ENCODE data around the gene USP49.
A peak's percentile ranks its signal among the peaks of the same experiment; 100 is the strongest.
"Not testable (repeated sequence)": the region's sequence is repeated elsewhere in the genome, so short reads cannot be mapped to it uniquely, and the experiment has no call there.

USP49 gene

DNA sequence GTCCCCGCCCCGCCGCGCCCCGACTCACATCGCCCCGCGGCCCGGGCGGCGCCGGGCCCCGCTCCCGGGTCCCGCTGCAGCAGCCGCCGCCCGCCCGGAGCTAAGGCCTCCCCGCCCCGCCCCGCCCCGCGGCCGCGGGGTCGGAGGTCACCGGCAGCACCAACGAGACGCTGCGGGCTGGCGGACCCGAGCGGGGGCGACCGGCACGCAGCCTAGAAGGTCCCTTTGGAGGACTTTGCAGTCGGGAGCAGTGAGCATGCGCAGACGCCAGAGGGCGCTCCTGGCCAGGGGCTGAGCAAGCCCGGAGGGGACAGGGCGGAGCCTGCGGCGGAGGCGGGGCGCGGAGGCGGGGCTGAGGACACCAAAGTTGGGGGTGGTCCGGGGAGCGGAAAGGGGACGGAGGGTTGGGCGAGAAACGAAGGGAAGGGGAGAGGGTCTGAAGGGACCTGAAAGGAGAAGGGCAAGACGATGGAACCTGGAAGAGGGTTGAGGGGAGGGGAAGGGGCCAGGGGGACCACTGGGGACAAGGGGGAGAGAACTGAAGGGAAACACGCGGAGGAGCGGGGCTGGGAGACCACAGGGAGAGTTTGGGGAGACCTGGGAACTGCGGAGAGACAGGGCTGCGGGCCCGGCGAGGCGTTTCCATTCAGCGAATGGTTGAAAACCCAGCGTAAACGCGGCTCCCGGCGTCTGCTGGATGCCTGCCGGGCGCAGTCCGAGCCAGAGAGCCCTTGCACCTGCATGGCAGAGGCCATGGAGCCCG is 115.2 kb downstream of the USP49 start, which contains the start of gene FRS3:
Gene FRS3, minus strand, starts transcription at position 113 of the 763 bp plus-strand sequence. CDS start 2,913 bp downstream, outside the sequence.
- peak; percentile 98 for DNase-seq (ENCODE audit: low spot score)

DNA sequence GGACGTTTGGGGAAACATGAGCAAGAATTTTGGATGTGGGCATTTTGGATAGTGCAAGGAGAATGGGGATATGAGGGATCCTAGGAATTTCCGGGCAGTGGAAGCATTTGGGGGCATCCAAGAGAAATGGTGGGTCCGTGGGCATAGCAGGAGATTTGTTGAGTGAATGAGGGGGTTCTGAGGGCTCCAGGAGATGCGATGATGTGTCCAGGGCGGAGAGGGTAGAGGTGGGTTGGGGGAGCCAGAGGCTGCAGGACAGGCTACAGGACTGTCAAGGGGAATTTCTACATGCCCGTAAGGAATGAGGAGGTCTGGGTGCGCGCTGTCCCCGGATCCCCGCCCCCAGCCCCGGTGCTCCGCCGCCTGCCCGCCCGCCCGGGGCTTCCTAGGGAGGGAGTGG is 115.8 kb downstream of the USP49 start:
- DNase-seq (ENCODE audit: low spot score) = no peak

DNA sequence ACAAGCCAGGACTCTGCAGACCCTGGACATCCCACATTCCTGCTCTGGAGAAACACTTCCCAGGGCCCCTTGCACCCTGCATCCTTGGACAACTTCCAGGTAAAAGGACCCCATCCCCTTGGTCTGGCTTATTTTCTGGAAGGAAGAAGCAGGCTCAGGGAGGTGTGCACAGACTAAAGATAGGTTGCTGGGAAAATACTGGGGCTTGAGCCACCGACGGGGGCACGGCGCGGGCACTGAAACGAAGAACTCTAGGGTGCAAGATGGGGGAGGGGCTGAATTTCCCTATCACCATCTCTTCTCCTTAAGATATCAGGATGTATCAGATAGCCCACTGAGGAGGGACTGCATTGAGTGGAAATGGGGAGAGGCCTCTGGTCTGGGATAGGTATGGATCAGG is 116.3 kb downstream of the USP49 start:
- no peak for DNase-seq (ENCODE audit: low spot score)

DNA sequence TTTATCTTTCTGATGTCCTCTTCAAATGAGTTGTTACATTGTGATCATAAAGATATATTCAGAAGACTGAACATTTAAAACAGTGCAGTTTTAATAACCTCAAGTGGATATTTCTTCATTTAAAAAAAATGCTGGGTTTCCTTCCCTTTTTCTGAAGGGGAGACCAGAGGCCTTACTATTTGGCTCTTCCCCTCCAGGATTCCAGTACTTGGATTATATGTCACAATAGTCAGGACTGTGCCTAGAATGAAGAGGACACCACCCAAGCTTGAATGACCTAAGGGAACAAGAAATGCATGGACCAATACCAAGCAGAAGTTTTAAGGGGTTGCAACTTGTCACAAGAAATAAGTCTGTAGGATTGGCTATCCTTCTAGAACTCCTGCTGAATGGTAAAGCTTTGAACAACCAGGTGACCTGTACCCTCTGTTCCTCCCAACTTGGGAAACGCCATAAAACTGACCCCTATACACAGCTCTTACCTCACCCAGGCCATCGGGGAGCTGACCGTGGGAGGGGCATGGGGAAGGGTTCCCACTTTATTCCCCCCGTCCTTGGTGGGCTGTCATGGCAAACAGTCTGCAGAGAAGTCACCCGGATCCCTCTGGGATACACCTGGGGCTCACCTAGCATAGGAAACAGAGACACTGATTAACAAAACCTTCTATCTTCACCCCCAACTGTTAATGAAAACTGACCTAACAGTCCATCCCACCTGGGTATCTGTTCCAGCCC is 117.5 kb downstream of the USP49 start:
- DNase-seq (ENCODE audit: low spot score) = no peak

DNA sequence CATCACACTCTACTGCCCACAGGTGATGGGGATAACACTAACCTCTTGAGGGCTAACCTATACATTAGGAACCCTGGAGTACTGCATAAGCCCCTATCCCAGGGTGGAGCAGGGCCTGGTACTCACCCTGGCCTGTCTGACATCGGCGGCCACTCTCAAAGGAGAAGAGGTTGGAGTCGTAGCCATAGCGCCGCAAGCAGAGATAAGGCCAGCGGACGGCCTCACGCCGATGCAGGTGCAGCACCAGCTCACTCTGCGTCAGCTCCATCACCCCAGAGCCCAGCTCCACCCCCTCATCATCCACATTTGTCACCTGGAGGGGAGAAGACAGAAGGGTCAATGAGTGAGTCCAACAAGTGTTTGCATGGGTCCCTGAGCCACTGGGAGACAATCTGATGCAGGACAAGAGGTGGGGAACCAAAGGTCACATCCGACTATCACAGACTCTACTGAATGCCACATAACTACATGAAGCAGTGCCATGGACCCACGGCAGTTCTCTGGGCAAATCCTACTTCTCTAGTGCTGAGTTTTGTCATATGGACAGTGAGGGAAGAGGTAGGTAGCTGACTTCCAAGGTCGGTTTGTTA is 119.8 kb downstream of the USP49 start:
- DNase-seq (ENCODE audit: low spot score) = no peak

DNA sequence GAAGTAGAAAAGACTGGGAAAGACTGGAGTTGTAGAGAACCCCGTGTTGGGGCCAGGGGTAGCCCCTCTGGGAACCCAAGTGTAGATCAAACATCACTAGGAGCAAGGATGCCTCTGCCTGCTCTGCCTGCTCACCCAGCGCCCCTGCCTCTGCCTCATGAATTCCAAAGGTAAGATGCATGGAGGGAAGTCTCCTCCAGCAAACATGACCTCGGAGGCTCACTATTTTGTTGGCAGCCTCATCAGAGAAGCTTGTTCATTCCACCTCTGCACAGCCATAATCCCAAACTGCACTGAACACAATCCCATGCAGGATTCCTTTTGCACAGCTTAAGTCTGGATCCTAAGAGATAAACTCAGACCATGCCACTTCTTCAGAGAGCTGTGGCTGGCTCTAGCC is 120.3 kb downstream of the USP49 start:
- no peak for DNase-seq (ENCODE audit: low spot score)

DNA sequence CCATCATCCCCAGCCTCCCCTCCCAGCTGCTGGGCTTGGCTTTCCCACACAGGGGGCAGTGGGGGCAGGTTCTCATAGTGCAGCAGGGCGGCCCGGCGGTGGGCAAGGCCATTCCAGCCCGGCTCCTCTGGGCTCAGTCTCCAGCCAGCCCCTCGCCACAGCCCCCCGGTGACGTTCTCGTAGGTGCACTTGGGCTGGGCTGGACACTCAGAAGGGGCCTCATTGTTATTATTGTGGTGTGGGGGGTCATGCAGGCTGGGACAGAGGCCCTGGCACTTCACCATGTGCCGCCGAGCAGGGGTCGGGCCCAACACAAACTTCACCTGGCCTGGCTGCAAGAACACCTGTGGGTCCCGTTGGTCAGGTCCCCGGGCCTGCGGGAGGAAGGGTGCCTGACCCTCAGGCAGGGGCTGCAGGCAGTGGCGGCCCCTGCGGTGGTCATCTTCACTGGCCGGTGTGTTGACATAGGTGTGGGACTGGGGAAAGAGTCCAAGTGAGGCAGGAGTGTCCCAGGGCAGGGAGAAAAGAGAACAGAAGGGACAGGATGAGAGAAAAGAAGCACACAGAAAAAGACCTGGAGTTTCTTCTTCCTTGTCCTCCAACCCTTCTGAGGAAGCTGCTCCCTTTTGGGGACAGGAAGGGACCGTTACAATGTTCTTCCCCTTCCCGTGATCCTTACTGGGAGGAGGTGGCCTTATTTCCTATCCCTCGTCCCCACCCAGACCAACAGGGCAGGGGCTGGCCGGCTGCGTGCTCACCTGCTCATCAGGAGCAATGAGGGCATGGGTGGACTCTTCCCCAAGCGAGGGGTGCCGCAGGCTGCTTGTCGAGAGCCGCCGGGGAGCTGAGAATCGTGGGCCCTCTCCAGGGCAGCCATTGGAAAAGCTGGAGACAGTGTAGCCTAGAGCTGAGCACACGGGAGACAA is 123.9 kb downstream of the USP49 start:
- no peak for DNase-seq (ENCODE audit: low spot score)

DNA sequence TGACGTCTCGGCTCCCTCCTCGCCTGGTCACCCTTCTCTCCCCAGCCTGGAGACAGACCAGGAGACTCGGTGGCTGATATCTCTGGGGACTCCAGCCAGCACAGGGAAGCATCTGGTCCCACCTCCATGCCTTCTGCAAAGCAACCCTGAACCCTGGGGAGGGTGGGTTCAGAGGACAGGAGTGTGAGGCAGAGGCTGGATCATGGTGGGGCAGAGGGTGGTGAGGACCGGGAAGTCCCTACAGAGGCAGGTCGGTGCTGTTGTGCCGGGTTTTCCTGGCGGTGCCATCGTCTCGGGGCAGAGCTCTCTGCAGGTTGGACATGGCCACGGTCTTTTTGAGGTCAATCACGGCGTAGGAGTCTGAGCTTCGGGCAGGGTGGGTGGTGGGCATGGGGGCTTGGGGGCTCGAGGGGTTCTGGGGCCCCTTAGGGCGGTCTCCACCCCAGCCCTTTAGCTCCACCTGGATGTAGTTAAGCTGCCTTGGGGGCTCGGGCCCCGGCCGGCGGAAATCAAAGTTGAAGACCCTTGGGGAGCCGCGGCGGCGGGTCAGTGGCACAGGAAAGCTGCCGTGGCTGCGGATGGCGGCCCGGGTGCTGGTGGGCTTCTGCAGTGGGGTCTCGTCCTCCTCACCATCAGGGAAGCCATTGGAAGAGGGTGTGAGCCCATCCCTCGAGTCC is 124.7 kb downstream of the USP49 start:
- no peak for DNase-seq (ENCODE audit: low spot score)

DNA sequence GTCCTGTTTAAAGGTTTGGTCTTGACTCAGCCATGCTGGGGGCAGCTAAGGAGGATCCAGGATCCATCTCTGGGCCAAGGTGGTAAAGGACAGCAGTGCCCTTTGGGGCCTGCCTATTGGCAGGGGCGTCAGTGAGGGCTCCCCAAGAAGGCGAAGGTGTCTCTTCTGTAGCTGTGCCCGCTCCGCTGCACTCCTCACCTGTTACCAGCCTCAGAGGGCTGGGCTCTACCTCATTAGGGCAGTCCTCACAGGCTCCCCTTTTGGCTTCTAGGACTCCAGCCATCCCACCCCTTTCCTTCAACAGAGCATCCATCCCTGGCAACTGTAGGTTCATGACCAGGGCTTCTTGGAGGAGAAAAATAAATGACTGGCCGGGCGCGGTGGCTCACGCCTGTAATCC is 125.8 kb downstream of the USP49 start:
- no peak for DNase-seq (ENCODE audit: low spot score)

DNA sequence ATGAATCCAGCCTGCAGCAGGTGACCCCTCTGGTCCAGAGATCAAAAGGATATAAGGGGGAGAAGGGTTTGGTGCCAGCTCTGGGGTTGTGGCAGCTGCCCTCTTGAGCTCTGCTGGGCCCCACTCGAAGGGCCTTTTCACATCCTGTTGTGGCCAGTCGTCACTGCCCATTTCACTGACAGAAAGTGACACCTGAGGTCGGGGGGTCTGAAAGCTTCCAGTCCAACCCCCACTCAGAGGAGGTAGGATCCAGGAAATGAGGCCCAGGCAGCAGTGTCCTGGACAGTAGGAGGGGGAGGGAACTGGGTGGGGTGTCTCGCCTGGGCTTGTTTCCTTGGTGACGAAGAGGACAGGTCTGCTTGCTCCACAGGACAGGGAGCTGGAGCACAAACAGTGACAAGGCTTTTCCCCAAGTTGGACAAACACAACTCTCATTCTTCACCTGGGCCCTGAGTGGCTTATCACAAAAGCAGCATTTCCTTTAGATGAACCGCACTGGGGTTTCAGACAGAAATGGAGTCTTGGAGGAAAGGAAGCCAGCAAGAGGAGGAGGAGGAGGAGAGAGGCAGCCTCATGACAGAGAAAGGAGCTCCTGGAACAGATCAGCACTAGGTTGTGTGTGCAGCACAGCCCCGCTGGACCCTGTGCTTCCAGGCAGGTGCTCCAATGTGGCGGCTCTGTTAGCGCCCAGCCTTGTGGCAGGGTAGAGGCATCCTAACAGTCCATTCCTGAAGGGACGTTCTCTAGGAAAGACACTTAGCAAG is 126.4 kb downstream of the USP49 start:
- DNase-seq (ENCODE audit: low spot score) = no peak

DNA sequence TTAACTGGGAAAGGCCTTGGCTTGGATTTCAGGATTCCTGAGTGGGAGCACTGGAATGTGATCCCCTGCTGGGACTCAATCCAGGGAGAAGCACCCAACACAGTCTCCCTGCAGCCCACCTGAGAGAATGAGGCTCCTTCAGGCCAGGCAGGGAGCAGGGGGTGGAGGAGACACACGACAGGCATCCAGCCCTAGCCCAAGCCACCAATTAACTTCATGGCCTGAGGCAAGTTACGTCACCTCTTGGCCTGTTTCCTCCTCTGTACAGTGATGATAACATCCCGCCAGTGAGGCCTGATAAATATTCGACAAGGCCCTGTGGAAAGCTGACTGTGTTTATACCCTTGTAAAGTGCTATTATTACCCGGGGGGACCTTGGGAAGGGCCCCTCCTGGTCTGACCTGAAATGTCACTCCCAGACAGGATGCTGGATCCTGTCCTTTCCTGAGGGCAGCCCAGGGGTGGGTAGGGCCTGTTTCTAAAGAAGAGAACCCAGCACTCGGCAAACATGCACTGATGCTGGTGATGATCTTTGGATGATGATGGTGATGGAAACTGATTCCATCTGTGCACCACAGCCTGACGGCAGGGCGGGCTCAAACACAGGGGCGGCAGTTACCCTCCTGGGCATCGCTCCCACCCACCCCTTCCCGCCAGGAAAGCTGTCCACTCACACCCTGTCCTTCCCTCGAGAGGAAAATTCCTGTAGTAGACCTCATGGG is 127.9 kb downstream of the USP49 start:
- no peak for DNase-seq (ENCODE audit: low spot score)

DNA sequence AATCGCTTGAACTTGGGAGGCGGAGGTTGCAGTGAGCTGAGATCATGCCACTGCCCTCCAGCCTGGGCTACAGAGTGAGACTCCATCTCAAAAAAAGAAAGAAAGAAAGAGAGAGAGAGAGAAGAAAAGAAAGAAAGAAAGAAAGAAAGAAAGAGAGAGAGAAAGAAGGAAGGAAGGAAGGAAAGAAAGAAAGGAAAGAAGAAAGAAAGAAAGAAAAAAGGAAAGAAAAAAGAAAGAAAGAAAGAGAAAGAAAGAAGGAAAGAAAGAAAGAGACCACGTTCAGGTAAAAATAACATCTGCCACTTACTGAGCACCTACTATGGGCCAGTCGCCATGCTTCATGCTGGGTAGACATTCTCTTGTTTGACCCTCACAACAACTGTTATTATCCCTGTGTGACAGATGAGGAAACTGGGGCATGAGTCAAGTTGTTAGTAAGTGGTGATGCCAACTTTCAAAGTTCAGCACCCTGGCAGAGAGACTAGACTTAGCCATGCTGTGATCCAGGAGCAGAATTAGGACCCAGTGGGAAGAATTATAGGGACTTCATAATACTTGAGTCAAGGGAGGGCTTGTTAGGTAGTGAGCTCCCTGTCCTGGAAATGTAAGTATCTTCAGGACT is 129.0 kb downstream of the USP49 start:
- DNase-seq (ENCODE audit: low spot score) = not testable (repeated sequence)

DNA sequence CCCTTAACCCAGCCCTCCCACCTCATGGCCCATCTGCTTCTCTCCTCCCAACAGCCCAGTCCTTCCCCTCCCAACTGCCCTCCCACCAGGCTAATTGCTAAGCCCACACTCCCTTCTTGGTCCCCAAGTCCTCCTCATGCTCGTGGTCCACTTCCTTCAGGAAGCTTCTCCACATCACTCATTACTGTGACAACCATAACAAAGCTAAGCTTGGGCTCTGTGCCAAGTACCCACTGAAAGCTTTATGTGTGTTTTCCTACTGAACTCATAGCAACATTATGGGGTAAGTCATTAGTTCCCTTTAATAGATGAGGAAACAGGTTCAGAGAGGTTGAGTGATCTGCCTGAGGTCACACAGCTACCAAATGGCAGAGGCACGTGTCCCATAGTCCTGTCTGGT is 131.7 kb downstream of the USP49 start:
- DNase-seq (ENCODE audit: low spot score) = no peak

DNA sequence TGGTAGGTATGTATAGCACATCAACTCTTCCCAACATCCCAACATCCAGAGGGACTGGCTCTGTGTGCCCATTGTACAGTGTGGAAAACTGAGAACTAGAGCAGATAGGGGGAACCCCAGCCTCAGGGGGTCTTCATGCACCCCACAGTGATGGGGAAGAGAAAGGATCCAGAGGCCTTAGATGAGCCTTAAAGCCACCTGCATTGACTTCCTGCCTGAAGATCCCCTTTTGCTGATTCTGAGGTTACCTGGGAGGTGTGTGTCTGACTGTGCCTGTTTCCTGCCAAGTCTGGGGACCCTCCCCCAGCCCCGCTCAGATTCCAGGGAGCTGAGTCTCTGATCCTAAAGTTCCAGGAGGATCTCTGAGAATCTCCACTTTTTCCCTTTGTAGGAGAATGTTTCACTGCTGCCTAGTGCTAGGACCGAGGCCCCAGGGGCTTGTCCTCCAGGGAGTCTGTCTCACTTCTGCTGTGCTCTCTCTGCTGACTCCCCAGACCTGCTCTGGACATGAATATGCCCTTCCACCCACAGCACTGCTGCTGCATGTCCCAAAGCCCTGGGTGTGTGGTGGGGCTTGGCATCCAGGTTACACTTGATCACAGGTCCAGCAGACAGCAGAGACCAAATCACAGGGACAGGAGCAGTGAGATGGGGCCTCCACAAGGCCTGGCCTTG is 135.1 kb downstream of the USP49 start:
- no peak for DNase-seq (ENCODE audit: low spot score)

DNA sequence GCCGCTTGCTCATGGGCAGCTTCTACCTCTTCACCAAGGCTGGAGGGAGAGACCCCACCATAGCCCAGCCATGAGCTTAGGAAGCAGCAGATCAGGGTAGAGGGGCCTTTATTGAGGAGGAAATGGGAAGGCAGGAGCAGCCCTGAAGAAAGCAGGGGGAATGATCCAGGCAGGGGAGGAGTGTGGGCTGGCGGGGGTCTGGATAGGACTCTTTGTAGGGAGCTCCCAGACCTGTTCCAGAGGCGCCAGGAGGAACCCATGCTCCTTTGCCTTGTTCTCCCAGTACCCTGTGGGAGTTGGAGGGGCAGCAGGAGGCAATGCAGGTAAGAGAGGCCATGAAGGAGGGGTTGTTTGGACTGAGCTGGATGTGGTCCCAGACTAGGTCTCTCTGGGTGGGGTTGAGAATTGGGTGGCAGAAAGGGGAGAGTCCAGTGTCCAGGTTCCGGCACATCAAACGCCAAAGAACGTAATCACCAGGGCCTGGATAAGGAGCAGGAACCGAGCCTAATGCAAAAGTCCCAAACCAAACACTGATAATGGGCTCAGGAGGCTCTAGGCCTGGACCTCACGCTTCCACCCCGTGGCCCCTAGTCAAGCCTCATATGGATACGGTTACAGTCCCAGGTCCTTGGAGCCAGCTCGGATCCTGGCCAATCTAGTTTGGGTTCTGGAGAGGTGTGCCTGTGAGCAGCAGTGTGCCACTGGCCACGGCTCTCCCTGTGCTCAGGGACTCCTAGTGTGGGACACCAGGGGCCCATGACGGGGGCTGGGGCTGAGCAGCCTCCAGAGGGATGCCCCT is 135.9 kb downstream of the USP49 start:
- no peak for DNase-seq (ENCODE audit: low spot score)

DNA sequence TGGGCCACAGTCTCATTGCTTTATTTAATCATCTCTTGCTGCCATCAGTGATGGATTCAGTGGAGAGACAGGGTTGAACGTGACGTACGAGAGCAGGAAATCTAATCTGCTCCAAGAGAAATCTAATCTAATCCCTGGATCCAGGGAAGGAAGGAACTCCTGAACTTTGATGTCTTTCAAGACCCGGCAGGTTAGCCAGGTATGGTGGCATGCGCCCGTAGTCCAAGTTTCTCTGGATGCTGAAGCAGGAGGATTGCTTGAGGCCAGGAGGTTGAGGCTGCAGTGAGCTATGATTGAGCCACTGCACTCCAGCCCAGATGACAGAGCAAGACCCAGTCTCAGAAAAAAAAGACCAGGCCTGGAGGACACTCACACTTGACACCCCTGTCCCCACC is 136.5 kb downstream of the USP49 start:
- no peak for DNase-seq (ENCODE audit: low spot score)

DNA sequence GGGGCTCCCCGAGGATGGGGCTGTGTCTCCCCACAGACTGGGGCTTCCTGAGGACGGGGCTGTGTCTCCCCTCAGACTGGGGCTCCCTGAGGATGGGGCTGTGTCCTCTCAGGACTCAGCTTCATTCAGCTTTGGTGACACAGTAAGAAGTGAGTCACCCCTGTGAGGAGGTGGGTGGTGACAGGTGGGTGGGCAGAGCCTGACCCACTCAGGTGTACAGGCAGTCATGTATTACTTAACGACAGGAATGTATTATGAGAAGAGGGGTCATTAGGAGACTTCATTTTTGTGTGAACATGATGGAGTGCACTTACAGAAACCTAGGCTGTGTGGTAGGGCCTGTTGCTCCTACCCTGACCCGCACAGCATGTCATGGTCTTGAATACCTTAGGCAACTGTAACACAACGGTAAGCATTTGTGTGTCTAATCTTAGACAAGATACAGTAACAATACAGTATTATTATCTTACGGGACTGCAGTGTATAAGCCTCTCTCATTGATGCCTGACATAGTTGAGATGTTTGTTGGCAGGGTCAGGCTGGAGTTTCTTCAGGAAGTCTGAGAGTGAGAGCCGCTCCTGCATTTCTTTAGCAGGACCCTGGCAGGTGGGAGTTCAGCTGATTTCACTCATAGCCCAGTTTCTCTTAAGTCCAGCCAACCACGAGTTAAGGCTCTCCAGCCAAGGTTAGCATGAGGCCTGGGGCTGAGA is 137.1 kb downstream of the USP49 start:
- DNase-seq (ENCODE audit: low spot score) = no peak

DNA sequence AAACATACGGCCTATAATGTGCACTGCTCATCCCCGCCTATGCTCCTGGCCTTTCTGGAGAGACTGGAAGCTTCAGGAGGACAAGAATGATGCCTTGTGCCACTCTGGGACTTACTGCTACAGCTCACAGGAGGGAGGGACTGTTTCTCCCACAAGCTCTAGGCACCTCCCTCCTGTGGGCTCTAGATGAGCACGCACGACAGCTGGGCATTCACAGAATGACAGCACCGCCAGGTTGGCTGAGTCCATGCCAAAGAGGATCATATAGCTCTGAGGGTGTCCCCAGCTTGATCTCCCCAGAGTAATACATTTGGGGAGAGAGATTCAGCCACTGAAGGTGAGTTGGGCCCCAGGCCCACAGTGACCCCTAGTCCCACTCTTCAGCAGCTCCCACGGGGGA is 137.9 kb downstream of the USP49 start:
- DNase-seq (ENCODE audit: low spot score) = no peak

Data from iPS-NIHi11 (cell line).